Measurements from ENCODE around the gene SPSB2. TPM values are rescaled to one million over a fixed set of nuclear protein-coding genes. Genes with fewer than 3 reads are reported as not detected.

SPSB2 gene
- total and polyA plus RNA-seq, 2 donors: 10.7 to 14.9 TPM

DNA sequence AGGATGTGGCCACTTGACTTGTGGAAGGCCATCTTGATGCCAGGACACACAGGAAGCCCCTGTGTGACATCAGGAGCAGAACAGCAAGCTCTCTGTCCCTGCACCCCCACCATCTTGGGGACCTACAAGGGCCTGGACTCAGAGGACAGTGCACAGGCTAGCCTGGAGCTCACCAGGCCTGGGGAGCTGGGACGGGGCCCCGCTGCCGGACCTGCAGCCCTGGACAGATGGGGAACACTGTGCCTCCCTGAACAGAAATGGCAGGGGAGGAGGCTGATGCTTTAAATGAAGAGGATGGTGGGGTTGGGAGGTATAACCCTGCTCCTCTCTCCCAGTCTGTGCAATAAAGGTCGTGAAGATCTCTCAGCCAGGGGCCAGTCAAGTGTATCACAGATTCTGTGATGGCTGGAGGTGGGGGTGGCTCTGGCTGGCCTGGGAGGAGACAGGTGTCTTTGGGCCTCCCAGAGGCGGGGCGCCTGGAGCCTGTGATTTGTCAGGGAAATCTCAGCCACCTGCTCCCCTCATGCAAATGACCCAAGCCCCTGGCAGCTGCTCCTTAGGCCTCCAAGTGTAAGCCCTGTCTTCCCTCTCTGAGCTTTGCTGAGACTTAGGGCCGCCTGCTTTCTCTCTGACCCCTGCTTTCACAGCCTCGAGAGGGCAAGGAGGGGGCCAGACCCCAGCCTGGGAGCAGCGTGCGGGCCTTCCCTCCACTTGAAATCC lies 33.5 kb downstream of the SPSB2 start:
- H3K36me3 ChIP-seq (ENCODE audit: control insufficient read depth in 2 of 2, insufficient read depth in 2 of 2, low read length in 1 of 2): no peaks in the 10 kb centered on the region
- 94% methylated on average over 10 of the region's 10 CpGs for WGBS
- no peaks in the 10 kb centered on the region for H3K9me3 ChIP-seq (ENCODE audit: control insufficient read depth in 2 of 2, insufficient read depth in 1 of 2, low read length in 1 of 2)
- H3K4me1 ChIP-seq (ENCODE audit: control insufficient read depth in 2 of 2, insufficient read depth in 2 of 2, low read length in 2 of 2): peaks cover 0 to 4% of the 10 kb centered on the region in 2 donors
- H3K4me3 ChIP-seq (ENCODE audit: low read length in 2 of 2): no peak overlapping the region
- no peak overlapping the region for H3K27ac ChIP-seq (ENCODE audit: low read depth in 1 of 2, low read length in 1 of 2)
- no peak for DNase-seq (ENCODE audit: low read depth in 6 of 9, low spot score in 9 of 9)
- peaks cover 0 to 13% of the 10 kb centered on the region in 2 donors for H3K27me3 ChIP-seq (ENCODE audit: control insufficient read depth in 2 of 2, insufficient read depth in 1 of 2, low read length in 1 of 2)

DNA sequence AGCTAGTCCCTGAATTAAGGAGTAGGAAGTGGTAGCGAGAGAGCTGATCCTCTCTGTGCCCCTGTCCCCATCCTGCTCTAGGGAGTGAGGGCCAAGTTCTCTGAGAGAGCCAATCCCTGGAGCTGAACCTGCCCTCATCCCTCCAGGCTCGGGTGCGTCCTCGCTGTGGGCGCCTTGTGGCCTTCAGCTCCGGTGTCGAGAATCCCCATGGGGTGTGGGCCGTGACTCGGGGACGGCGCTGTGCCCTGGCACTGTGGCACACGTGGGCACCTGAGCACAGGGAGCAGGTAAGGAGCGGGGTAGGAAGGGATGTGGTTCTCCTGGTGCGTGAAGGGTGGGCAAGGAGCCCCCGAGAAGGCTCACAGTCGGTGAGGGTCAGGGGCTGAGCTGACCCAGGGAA lies 34.2 kb downstream of the SPSB2 start:
- DNase-seq (ENCODE audit: low read depth in 6 of 9, low spot score in 9 of 9): no peak
- Histone ChIP-seq H3K4me3 (ENCODE audit: low read length in 2 of 2) (no peak overlapping the region), H3K27ac (ENCODE audit: low read depth in 1 of 2, low read length in 1 of 2) (no peak overlapping the region), H3K9me3 (ENCODE audit: control insufficient read depth in 2 of 2, insufficient read depth in 1 of 2, low read length in 1 of 2) (no peaks in the 10 kb centered on the region), H3K36me3 (ENCODE audit: control insufficient read depth in 2 of 2, insufficient read depth in 2 of 2, low read length in 1 of 2) (no peaks in the 10 kb centered on the region), H3K4me1 (ENCODE audit: control insufficient read depth in 2 of 2, insufficient read depth in 2 of 2, low read length in 2 of 2) (peaks cover 0 to 4% of the 10 kb centered on the region in 2 donors), H3K27me3 (ENCODE audit: control insufficient read depth in 2 of 2, insufficient read depth in 1 of 2, low read length in 1 of 2) (peaks cover 0 to 15% of the 10 kb centered on the region in 2 donors)
- 98% methylated on average over 16 of the region's 16 CpGs for WGBS

DNA sequence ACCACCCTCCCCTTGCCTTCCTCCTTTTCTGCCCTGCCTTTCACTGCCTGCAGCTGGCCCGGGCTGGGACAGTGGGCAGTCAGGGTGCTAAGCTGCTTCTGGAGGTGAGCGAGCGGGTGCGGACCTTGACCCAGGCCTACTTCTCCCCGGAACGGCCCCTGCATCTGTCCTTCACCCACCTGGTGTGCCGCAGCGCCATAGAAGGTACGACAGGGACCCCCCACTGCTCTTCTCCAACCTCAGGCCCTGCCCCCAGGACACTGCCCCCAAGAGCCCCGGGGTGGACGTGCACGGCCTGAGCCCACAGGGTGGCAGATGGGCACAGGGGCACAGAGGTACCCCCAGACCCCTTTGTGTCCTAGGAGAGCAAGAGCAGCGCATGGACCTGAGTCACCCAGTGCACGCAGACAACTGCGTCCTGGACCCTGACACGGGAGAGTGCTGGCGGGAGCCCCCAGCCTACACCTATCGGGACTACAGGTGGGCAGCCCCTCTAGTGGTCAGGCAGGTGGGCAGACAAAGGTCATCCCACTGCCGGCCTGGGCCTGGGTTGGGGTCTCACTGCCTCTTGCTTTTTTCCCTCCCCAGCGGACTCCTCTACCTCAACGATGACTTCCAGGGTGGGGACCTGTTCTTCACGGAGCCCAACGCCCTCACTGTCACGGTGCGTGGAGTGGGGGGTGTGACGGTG lies 35.6 kb downstream of the SPSB2 start:
- WGBS: 97% methylated on average over 26 of the region's 26 CpGs
- no peaks in the 10 kb centered on the region for H3K36me3 ChIP-seq (ENCODE audit: control insufficient read depth in 2 of 2, insufficient read depth in 2 of 2, low read length in 1 of 2)
- no peaks in the 10 kb centered on the region for H3K9me3 ChIP-seq (ENCODE audit: control insufficient read depth in 2 of 2, insufficient read depth in 1 of 2, low read length in 1 of 2)
- no peak overlapping the region for H3K4me3 ChIP-seq (ENCODE audit: low read length in 2 of 2)
- peaks cover 0 to 20% of the 10 kb centered on the region in 2 donors for H3K27me3 ChIP-seq (ENCODE audit: control insufficient read depth in 2 of 2, insufficient read depth in 1 of 2, low read length in 1 of 2)
- DNase-seq (ENCODE audit: low read depth in 6 of 9, low spot score in 9 of 9): no peak
- peaks cover 0 to 4% of the 10 kb centered on the region in 2 donors for H3K4me1 ChIP-seq (ENCODE audit: control insufficient read depth in 2 of 2, insufficient read depth in 2 of 2, low read length in 2 of 2)
- no peak overlapping the region for H3K27ac ChIP-seq (ENCODE audit: low read depth in 1 of 2, low read length in 1 of 2)

DNA sequence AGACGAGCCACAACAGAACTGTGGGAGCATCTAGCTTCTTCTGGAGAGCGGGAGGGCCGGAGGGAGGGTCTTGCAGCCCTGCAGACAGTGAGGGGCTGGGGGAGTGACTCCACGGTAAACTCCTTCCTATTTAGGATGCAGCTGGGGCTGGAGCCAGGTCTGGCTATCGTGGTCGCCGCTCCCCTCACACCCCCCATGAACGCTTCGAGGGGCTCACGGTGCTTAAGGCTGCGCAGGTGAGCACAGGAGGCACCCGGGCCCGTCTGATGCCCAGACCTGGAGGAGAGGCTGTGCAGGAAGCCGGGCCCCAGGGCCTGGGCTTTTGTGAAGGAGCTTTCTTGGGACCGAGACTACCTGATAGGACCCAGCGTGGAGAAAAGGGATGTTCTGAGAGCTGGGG lies 36.3 kb downstream of the SPSB2 start:
- no peak for DNase-seq (ENCODE audit: low read depth in 6 of 9, low spot score in 9 of 9)
- Histone ChIP-seq H3K4me1 (ENCODE audit: control insufficient read depth in 2 of 2, insufficient read depth in 2 of 2, low read length in 2 of 2) (peaks cover 0 to 4% of the 10 kb centered on the region in 2 donors), H3K4me3 (ENCODE audit: low read length in 2 of 2) (no peak overlapping the region), H3K9me3 (ENCODE audit: control insufficient read depth in 2 of 2, insufficient read depth in 1 of 2, low read length in 1 of 2) (no peaks in the 10 kb centered on the region), H3K27ac (ENCODE audit: low read depth in 1 of 2, low read length in 1 of 2) (no peak overlapping the region), H3K27me3 (ENCODE audit: control insufficient read depth in 2 of 2, insufficient read depth in 1 of 2, low read length in 1 of 2) (peaks cover 0 to 24% of the 10 kb centered on the region in 2 donors), H3K36me3 (ENCODE audit: control insufficient read depth in 2 of 2, insufficient read depth in 2 of 2, low read length in 1 of 2) (no peaks in the 10 kb centered on the region)
- 95% methylated on average over 16 of the region's 16 CpGs for WGBS

DNA sequence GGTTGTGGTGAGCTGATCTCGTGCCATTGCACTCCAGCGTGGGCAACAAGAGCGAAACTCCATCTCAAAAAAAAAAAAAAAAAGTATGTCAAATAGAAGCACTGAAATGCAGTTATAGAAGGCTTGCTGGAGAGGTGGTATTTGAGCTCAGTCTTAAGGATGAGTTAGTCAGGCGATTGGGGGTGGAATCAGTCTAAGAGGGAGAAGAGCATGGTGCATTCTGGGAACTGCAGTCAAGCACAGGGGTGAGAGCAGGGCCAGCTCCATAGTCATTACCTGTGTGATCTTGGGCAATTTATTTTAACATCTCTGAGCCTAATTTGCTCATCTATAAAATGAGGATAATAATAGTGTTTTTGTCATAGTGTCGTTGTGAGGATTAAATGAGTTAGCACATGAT lies 38.2 kb downstream of the SPSB2 start:
- Histone ChIP-seq H3K4me3 (ENCODE audit: low read length in 2 of 2) (no peak overlapping the region), H3K4me1 (ENCODE audit: control insufficient read depth in 2 of 2, insufficient read depth in 2 of 2, low read length in 2 of 2) (peaks cover 0 to 6% of the 10 kb centered on the region in 2 donors), H3K36me3 (ENCODE audit: control insufficient read depth in 2 of 2, insufficient read depth in 2 of 2, low read length in 1 of 2) (no peaks in the 10 kb centered on the region), H3K27me3 (ENCODE audit: control insufficient read depth in 2 of 2, insufficient read depth in 1 of 2, low read length in 1 of 2) (peaks cover 11 to 40% of the 10 kb centered on the region in 2 donors), H3K9me3 (ENCODE audit: control insufficient read depth in 2 of 2, insufficient read depth in 1 of 2, low read length in 1 of 2) (no peaks in the 10 kb centered on the region), H3K27ac (ENCODE audit: low read depth in 1 of 2, low read length in 1 of 2) (no peak overlapping the region)
- WGBS: 92% methylated on average over 5 of the region's 5 CpGs
- no peak for DNase-seq (ENCODE audit: low read depth in 6 of 9, low spot score in 9 of 9)

DNA sequence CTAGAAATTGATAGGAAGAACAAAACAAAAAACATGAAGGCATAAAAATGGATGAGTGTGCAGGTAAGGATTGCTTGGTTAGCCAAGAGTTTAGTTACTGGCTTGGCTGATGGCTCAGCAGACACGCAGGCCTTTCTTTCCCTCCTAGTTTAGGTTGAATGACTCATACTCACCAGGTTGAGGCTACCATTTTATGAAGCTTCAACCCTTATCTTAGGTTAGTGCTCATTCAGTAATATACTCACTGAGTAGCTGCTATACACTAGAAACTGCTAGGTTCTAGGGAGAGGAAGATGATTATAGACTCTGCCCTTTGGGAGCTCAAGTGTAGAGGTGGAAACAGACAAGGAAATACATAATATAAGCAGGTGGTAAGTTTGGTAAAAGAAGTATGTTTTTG lies 38.8 kb downstream of the SPSB2 start:
- no peak for DNase-seq (ENCODE audit: low read depth in 6 of 9, low spot score in 9 of 9)
- Histone ChIP-seq H3K36me3 (ENCODE audit: control insufficient read depth in 2 of 2, insufficient read depth in 2 of 2, low read length in 1 of 2) (no peaks in the 10 kb centered on the region), H3K4me1 (ENCODE audit: control insufficient read depth in 2 of 2, insufficient read depth in 2 of 2, low read length in 2 of 2) (peaks cover under 1 to 11% of the 10 kb centered on the region in 2 donors), H3K27ac (ENCODE audit: low read depth in 1 of 2, low read length in 1 of 2) (no peak overlapping the region), H3K9me3 (ENCODE audit: control insufficient read depth in 2 of 2, insufficient read depth in 1 of 2, low read length in 1 of 2) (no peaks in the 10 kb centered on the region), H3K27me3 (ENCODE audit: control insufficient read depth in 2 of 2, insufficient read depth in 1 of 2, low read length in 1 of 2) (peaks cover 17 to 45% of the 10 kb centered on the region in 2 donors), H3K4me3 (ENCODE audit: low read length in 2 of 2) (no peak overlapping the region)
- 95% methylated on average over 1 of the region's 1 CpG for WGBS

DNA sequence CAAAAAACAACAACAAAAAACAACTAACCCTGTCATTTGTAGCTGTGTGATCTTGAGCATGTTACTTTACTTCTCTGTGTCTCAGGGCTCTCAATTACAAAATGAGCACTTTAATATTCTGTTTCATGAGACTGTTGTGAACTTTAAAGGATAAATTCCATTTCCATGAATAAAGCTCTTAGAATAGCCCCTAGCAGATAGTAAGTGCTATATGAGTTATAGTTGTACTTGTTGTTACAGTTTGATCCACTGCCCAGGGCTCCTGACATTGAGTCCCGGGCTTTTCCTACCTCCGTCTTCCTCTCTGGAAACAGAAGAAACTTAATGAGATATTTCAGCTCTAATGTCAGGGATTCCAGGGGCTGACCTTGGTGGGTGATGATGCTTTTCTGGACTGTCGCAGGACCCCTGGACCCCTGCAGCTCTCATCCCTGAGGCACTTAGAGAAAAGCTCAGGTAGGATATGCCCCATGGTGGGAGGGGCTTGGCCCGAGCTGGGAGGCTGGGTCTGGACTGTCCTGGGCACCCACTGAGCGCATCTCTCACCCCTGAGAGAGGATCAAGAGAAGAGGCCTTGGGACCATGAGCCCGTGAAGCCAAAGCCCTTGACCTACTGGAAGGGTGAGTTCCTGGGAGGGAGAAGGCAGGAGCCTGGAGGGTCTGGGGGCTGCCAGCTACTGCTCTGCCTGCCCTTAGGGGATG lies 39.8 kb downstream of the SPSB2 start:
- H3K27ac ChIP-seq (ENCODE audit: low read depth in 1 of 2, low read length in 1 of 2): no peak overlapping the region
- 96% methylated on average over 6 of the region's 6 CpGs for WGBS
- H3K27me3 ChIP-seq (ENCODE audit: control insufficient read depth in 2 of 2, insufficient read depth in 1 of 2, low read length in 1 of 2): peaks cover 26 to 52% of the 10 kb centered on the region in 2 donors
- H3K4me3 ChIP-seq (ENCODE audit: low read length in 2 of 2): no peak overlapping the region
- DNase-seq (ENCODE audit: low read depth in 6 of 9, low spot score in 9 of 9): no peak
- H3K36me3 ChIP-seq (ENCODE audit: control insufficient read depth in 2 of 2, insufficient read depth in 2 of 2, low read length in 1 of 2): no peaks in the 10 kb centered on the region
- peaks cover 7 to 17% of the 10 kb centered on the region in 2 donors for H3K4me1 ChIP-seq (ENCODE audit: control insufficient read depth in 2 of 2, insufficient read depth in 2 of 2, low read length in 2 of 2)
- no peaks in the 10 kb centered on the region for H3K9me3 ChIP-seq (ENCODE audit: control insufficient read depth in 2 of 2, insufficient read depth in 1 of 2, low read length in 1 of 2)

DNA sequence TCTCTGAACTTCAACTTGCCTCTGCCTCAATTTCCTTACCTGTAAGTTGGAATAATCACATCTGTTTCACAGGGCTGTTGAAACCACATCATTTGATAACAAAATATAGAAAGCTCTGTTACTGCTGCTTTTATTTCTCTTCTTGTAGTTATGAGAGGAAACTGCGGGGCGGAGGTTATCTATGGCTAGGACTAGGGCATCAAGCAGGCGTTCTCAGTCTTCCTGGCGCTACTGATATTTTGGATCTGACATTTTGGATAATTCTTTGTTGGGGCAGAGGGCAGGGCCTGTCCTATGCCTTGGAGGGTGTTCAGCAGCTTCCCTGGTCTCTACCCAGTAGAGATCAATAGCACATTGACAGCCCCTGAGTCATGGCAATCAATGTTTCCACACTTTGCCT lies 41.0 kb downstream of the SPSB2 start:
- WGBS: 97% methylated on average over 4 of the region's 4 CpGs
- Histone ChIP-seq H3K27me3 (ENCODE audit: control insufficient read depth in 2 of 2, insufficient read depth in 1 of 2, low read length in 1 of 2) (peaks cover 36 to 58% of the 10 kb centered on the region in 2 donors), H3K36me3 (ENCODE audit: control insufficient read depth in 2 of 2, insufficient read depth in 2 of 2, low read length in 1 of 2) (no peaks in the 10 kb centered on the region), H3K27ac (ENCODE audit: low read depth in 1 of 2, low read length in 1 of 2) (no peak overlapping the region), H3K4me1 (ENCODE audit: control insufficient read depth in 2 of 2, insufficient read depth in 2 of 2, low read length in 2 of 2) (peaks cover 7 to 27% of the 10 kb centered on the region in 2 donors), H3K9me3 (ENCODE audit: control insufficient read depth in 2 of 2, insufficient read depth in 1 of 2, low read length in 1 of 2) (peaks cover 0 to 5% of the 10 kb centered on the region in 2 donors), H3K4me3 (ENCODE audit: low read length in 2 of 2) (no peak overlapping the region)
- no peak for DNase-seq (ENCODE audit: low read depth in 6 of 9, low spot score in 9 of 9)

DNA sequence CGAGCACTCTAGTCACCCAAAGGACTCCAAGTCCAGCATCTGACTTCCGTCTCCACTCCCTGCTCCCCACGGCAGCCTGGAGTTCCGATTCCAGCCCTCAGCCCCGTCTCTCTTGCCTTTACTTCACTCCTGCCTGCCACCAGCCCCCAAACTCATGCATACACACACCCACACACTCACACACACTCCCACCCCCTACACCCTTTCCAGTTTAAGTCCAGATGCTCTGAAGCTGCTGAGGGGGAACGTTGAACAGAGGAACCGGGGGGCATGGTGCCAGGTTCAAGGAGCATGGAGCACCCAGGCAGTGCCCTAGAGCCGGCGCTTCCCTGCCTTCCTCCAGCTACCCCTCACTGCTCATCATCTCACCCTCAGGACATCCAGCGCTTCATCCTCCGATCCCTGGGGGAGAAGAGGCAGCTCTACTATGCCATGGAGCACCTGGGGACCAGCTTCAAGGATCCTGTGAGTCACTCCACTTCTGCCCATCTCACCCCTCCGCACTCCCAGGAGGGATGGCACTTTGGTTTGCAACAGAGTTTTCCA lies 41.6 kb downstream of the SPSB2 start:
- WGBS: 95% methylated on average over 12 of the region's 12 CpGs
- no peak overlapping the region for H3K27ac ChIP-seq (ENCODE audit: low read depth in 1 of 2, low read length in 1 of 2)
- H3K36me3 ChIP-seq (ENCODE audit: control insufficient read depth in 2 of 2, insufficient read depth in 2 of 2, low read length in 1 of 2): no peaks in the 10 kb centered on the region
- H3K4me3 ChIP-seq (ENCODE audit: low read length in 2 of 2): no peak overlapping the region
- H3K27me3 ChIP-seq (ENCODE audit: control insufficient read depth in 2 of 2, insufficient read depth in 1 of 2, low read length in 1 of 2): peaks cover 38 to 64% of the 10 kb centered on the region in 2 donors
- H3K4me1 ChIP-seq (ENCODE audit: control insufficient read depth in 2 of 2, insufficient read depth in 2 of 2, low read length in 2 of 2): peaks cover 7 to 28% of the 10 kb centered on the region in 2 donors
- no peak for DNase-seq (ENCODE audit: low read depth in 6 of 9, low spot score in 9 of 9)
- H3K9me3 ChIP-seq (ENCODE audit: control insufficient read depth in 2 of 2, insufficient read depth in 1 of 2, low read length in 1 of 2): peaks cover 0 to 11% of the 10 kb centered on the region in 2 donors
